ENCODE measurements around the gene OR2V1.
"Not testable (repeated sequence)": the region's sequence is repeated elsewhere in the genome, so short reads cannot be mapped to it uniquely, and the experiment has no call there.

Gene OR2V1

GRCh38 chr5:181118369-181118768 is 12.6 kb downstream of the OR2V1 start:
- peaks cover 75% of the 10 kb centered on the region for H3K27me3 Mint-ChIP-seq (ENCODE audit: low read depth, poor library complexity)
- no peak overlapping the region for H3K4me3 Mint-ChIP-seq
- no peak for TF ChIP-seq CTCF (IDR thresholded peaks at IDR 0.05)

GRCh38 chr5:181114844-181115778 is 15.9 kb downstream of the OR2V1 start:
- no peak for TF ChIP-seq CTCF (IDR thresholded peaks at IDR 0.05)
- peaks cover 43% of the 10 kb centered on the region for H3K9me3 Mint-ChIP-seq
- H3K4me1 Mint-ChIP-seq = no peaks in the 10 kb centered on the region
- peak overlapping the region; percentile 71 for H3K4me3 Mint-ChIP-seq
- no peak overlapping the region for H3K27ac Mint-ChIP-seq
- DNase-seq = no peak
- H3K27me3 Mint-ChIP-seq (ENCODE audit: low read depth, poor library complexity) = peaks cover 91% of the 10 kb centered on the region
- H3K36me3 Mint-ChIP-seq (ENCODE audit: low read depth) = peaks cover 8% of the 10 kb centered on the region

More at GRCh38 chr5:181118369-181118768, 12.6 kb downstream of the OR2V1 start:
- Mint-ChIP-seq H3K4me1 (peaks cover 7% of the 10 kb centered on the region), H3K36me3 (ENCODE audit: low read depth) (peaks cover 8% of the 10 kb centered on the region), H3K9me3 (peaks cover 31% of the 10 kb centered on the region), H3K27ac (no peak overlapping the region)
- no peak for DNase-seq

DNA sequence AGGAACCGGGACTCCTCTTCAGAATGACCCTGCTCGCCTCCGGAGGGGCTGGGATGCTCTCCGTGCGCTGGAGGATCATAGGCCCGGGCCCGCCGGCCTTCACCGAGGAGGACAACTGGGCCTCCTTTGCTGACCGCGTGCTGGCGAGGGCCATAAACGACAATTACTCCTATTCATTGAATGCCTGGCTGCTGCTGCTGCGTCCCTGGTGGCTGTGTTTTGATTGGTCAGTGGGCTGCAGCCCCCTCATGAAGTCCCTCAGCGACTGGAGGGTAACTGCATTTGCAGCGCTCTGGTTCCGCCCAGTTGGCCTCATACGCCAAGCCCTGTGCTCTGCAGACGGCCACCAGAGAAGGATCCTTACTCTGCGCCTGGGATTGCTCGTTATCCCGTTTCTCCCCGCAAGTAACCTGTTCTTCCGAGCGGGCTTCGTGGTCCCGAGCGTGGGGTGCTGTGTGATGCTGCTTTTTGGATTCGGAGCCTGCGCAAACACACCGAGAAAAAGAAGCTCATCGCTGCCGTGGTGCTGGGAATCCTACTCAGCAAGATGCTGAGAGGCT is 16.6 kb downstream of the OR2V1 start:
- Mint-ChIP-seq H3K4me1 (peaks cover 2% of the 10 kb centered on the region), H3K27ac (no peak overlapping the region), H3K4me3 (peak overlapping the region; percentile 71), H3K36me3 (ENCODE audit: low read depth) (peaks cover 8% of the 10 kb centered on the region), H3K9me3 (peaks cover 43% of the 10 kb centered on the region), H3K27me3 (ENCODE audit: low read depth, poor library complexity) (peaks cover 89% of the 10 kb centered on the region)
- DNase-seq = no peak
- TF ChIP-seq CTCF (IDR thresholded peaks at IDR 0.05) = no peak

DNA sequence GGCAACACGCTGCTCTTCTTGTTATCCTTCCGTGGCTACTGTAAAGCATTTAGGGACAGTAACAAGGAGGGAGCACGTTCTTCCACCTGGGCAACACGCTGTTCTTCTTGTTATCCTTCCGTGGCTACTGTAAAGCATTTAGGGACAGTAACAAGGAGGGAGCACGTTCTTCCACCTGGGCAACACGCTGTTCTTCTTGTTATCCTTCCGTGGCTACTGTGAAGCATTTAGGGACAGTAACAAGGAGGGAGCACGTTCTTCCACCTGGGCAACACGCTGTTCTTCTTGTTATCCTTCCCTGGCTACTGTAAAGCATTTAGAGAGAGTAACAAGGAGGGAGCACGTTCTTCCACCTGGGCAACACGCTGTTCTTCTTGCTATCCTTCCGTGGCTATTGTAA is 17.4 kb downstream of the OR2V1 start:
- H3K27ac Mint-ChIP-seq; H3K4me1 Mint-ChIP-seq; H3K36me3 Mint-ChIP-seq (ENCODE audit: low read depth); H3K4me3 Mint-ChIP-seq; DNase-seq: not testable (repeated sequence)
- peaks cover 43% of the 10 kb centered on the region for H3K9me3 Mint-ChIP-seq
- peaks cover 81% of the 10 kb centered on the region for H3K27me3 Mint-ChIP-seq (ENCODE audit: low read depth, poor library complexity)

DNA sequence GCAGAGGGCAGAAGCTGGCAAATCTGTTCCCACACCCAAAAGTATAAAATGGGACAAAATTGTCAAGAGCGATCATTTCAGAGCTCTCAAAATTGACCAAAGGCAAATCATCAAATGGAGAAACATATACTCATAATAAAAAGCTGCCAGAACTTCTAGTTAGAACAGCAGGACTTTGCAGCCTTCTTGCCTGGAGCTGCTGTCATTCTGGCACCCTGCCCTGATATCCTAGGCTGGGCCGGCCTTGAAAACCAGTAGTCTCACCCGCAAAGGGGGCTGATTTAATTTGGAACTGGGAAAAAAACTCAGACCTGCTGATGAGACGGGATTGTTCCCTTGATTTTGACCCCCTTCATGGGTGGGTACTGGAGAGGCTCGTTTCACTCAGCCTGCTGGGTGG is 18.5 kb downstream of the OR2V1 start:
- Mint-ChIP-seq H3K4me3 (no peak overlapping the region), H3K9me3 (peaks cover 43% of the 10 kb centered on the region), H3K36me3 (ENCODE audit: low read depth) (peaks cover 8% of the 10 kb centered on the region), H3K27me3 (ENCODE audit: low read depth, poor library complexity) (peaks cover 81% of the 10 kb centered on the region), H3K4me1 (peaks cover 4% of the 10 kb centered on the region), H3K27ac (no peak overlapping the region)
- DNase-seq = no peak
- no peak for TF ChIP-seq CTCF (IDR thresholded peaks at IDR 0.05)

- Mint-ChIP-seq H3K4me1 (peaks cover 5% of the 10 kb centered on the region), H3K9me3 (peaks cover 32% of the 10 kb centered on the region), H3K36me3 (ENCODE audit: low read depth) (peaks cover 8% of the 10 kb centered on the region), H3K4me3 (no peak overlapping the region), H3K27me3 (ENCODE audit: low read depth, poor library complexity) (peaks cover 80% of the 10 kb centered on the region), H3K27ac (no peak overlapping the region)
- no peak for DNase-seq
- TF ChIP-seq CTCF (IDR thresholded peaks at IDR 0.05) = no peak
These were observed 20.0 kb downstream of the OR2V1 start for GRCh38 chr5:181111010-181111409.
